Stimulated activated CD4-positive, alpha-beta T cell treated with anti-CD3 and anti-CD28 coated beads, Interleukin-1b, Interleukin-23, amount 100 ng/mL, for 4 hours (primary cell): Measurements from ENCODE around the gene SEC14L2.
A peak's percentile ranks its signal among the peaks of the same experiment; 100 is the strongest.

Experiments
- DNase-seq, 2 donors: peaks; one replicate each; pipeline ENCODE4 v3.0.0-alpha.2; 2020; ENCODE audit warnings: low read depth in 2 of 2

SEC14L2 gene

GRCh38 chr22:30404307-30404706 lies 7.5 kb downstream of the SEC14L2 start:
- no peak for DNase-seq

- no peak for DNase-seq
These were observed 8.9 kb downstream of the SEC14L2 start for GRCh38 chr22:30405731-30406130.

GRCh38 chr22:30406400-30406799 lies 9.6 kb downstream of the SEC14L2 start:
- no peak for DNase-seq

- no peak for DNase-seq
These were observed 11.7 kb downstream of the SEC14L2 start for GRCh38 chr22:30408388-30409102.

- DNase-seq: no peak
These were observed 15.0 kb downstream of the SEC14L2 start for GRCh38 chr22:30411780-30412179.

- no peak for DNase-seq
These were observed 16.2 kb downstream of the SEC14L2 start for GRCh38 chr22:30413001-30413400.

- DNase-seq: no peak
These were observed 17.1 kb downstream of the SEC14L2 start for GRCh38 chr22:30413745-30414524.

GRCh38 chr22:30414525-30415047 lies 17.8 kb downstream of the SEC14L2 start:
- DNase-seq: no peak

GRCh38 chr22:30416403-30416802 lies 19.6 kb downstream of the SEC14L2 start:
- no peak for DNase-seq

- DNase-seq: no peak
These were observed 20.0 kb downstream of the SEC14L2 start for GRCh38 chr22:30416837-30417236.

- DNase-seq: no peak
These were observed 23.7 kb downstream of the SEC14L2 start for GRCh38 chr22:30420347-30421125.

GRCh38 chr22:30421695-30422480 lies 25.1 kb downstream of the SEC14L2 start:
- no peak for DNase-seq

- DNase-seq: no peak
These were observed 25.9 kb downstream of the SEC14L2 start for GRCh38 chr22:30422481-30423300.

- DNase-seq: peak; percentile 12 to 50
These were observed 26.6 kb downstream of the SEC14L2 start for GRCh38 chr22:30423301-30423958.

GRCh38 chr22:30423959-30424533 lies 27.2 kb downstream of the SEC14L2 start:
- peak; percentile 91 to 95 for DNase-seq

- no peak for DNase-seq
These were observed 27.9 kb downstream of the SEC14L2 start for GRCh38 chr22:30424534-30425326.

GRCh38 chr22:30425327-30425615 lies 28.5 kb downstream of the SEC14L2 start:
- DNase-seq: no peak

- DNase-seq: peak; percentile 27 to 42
These were observed 29.0 kb downstream of the SEC14L2 start, which contains the start of gene MTFP1 for GRCh38 chr22:30425616-30426387. TSS of gene MTFP1 (plus strand) at chr22:30425768. CDS start at chr22:30425880, 112 bp downstream.
